ENCODE results near the gene HMGCR. TPM values are rescaled to one million over a fixed set of nuclear protein-coding genes. Genes with fewer than 3 reads are reported as not detected.

Gene HMGCR
- total and polyA plus RNA-seq, 12 donors, result 1.9 to 16.3 (median 11.0) TPM

GRCh38 chr5:75363726-75364495 lies 26.9 kb downstream of the HMGCR start:
- ATAC-seq (peak; percentile 20 to 92 (median 88)), DNase-seq (peak; percentile 21 to 45)
- intact Hi-C loops (cut with DNase I), result no loop called here
- peaks cover 0 to 6% (median 0%) of the 10 kb centered on the region in 9 donors for H3K4me1 ChIP-seq
- peaks cover 0 to 46% (median 15%) of the 10 kb centered on the region in 9 donors for H3K36me3 ChIP-seq
- no peak overlapping the region for H3K27ac ChIP-seq
- 56 to 70% methylated on average over 8 of the region's 8 CpGs for WGBS, 2 donors
- no peak for TF ChIP-seq CTCF (IDR thresholded peaks at IDR 0.05)
- H3K27me3 ChIP-seq, result no peaks in the 10 kb centered on the region
- H3K9me3 ChIP-seq, result no peaks in the 10 kb centered on the region
- H3K4me3 ChIP-seq, result no peak overlapping the region

- no peak overlapping the region for H3K27ac ChIP-seq
- DNase-seq, result no peak
- no peaks in the 10 kb centered on the region for H3K9me3 ChIP-seq
- TF ChIP-seq CTCF (IDR thresholded peaks at IDR 0.05), result no peak
- intact Hi-C loops (cut with DNase I), result no loop called here
- no peaks in the 10 kb centered on the region for H3K27me3 ChIP-seq
- no peak overlapping the region for H3K4me3 ChIP-seq
- no peak for ATAC-seq
- peaks cover 0 to 6% (median 0%) of the 10 kb centered on the region in 9 donors for H3K4me1 ChIP-seq
- peaks cover 0 to 43% (median 12%) of the 10 kb centered on the region in 9 donors for H3K36me3 ChIP-seq
- WGBS, 2 donors, result 89 to 91% methylated on average over 7 of the region's 7 CpGs
Measured at GRCh38 chr5:75364571-75365280, 27.7 kb downstream of the HMGCR start.

GRCh38 chr5:75365740-75366139 lies 28.7 kb downstream of the HMGCR start:
- DNase-seq (no peak), ATAC-seq (no peak)
- 3 to 34% methylated on average over 1 of the region's 1 CpG for whole genome bisulfite sequencing, 2 donors
- intact Hi-C loops (cut with DNase I), result no loop called here
- H3K27me3 ChIP-seq, result no peaks in the 10 kb centered on the region
- H3K4me1 ChIP-seq, result peaks cover 0 to 6% (median 0%) of the 10 kb centered on the region in 9 donors
- H3K4me3 ChIP-seq, result no peak overlapping the region
- H3K27ac ChIP-seq, result no peak overlapping the region
- H3K36me3 ChIP-seq, result peaks cover 0 to 33% (median 2%) of the 10 kb centered on the region in 9 donors
- H3K9me3 ChIP-seq, result no peaks in the 10 kb centered on the region
- TF ChIP-seq CTCF (IDR thresholded peaks at IDR 0.05), result no peak

GRCh38 chr5:75366787-75367186 lies 29.8 kb downstream of the HMGCR start:
- Histone ChIP-seq H3K27ac (no peak overlapping the region), H3K4me3 (no peak overlapping the region), H3K9me3 (no peaks in the 10 kb centered on the region), H3K27me3 (no peaks in the 10 kb centered on the region), H3K36me3 (peaks cover 0 to 32% (median 0%) of the 10 kb centered on the region in 9 donors), H3K4me1 (peaks cover 0 to 6% (median 0%) of the 10 kb centered on the region in 9 donors)
- DNase-seq (no peak), ATAC-seq (no peak)
- intact Hi-C loops (cut with DNase I), result no loop called here
- TF ChIP-seq CTCF (IDR thresholded peaks at IDR 0.05), result no peak
- 89 to 91% methylated on average over 9 of the region's 9 CpGs for WGBS, 2 donors

All from heart right ventricle (tissue), 16 donors.